Skeletal muscle satellite cell (primary cell): Measurements from ENCODE around the gene IMP3.
"Not testable (repeated sequence)": the region's sequence is repeated elsewhere in the genome, so short reads cannot be mapped to it uniquely, and the experiment has no call there.

Experiments
- H3K27me3 ChIP-seq: 2 replicates; pipeline ENCODE4 v1.7.0; 2013; ENCODE audit warnings: low read length; ENCODE audit not compliant: control insufficient read depth, insufficient read depth
- H3K36me3 ChIP-seq: 2 replicates; pipeline ENCODE4 v1.7.0; 2013; ENCODE audit warnings: mild to moderate bottlenecking, control low read depth, low read length; ENCODE audit not compliant: insufficient read depth
- H3K4me1 ChIP-seq: 2 replicates; pipeline ENCODE4 v1.7.0; 2013; ENCODE audit warnings: low read length; ENCODE audit not compliant: control insufficient read depth, insufficient read depth
- H3K4me2 ChIP-seq: 2 replicates; pipeline ENCODE4 v1.7.0; 2013; ENCODE audit warnings: mild to moderate bottlenecking, low read length
- H3K4me3 ChIP-seq: 2 replicates; pipeline ENCODE4 v1.7.0; 2013; ENCODE audit warnings: low read length
- H3K9ac ChIP-seq: 2 replicates; pipeline ENCODE4 v1.7.0; 2013; ENCODE audit warnings: mild to moderate bottlenecking, low read depth, low read length, moderate library complexity
- H3K9me3 ChIP-seq: replicated peaks from 2 replicates; pipeline ENCODE4 v1.7.0; 2013; ENCODE audit warnings: mild to moderate bottlenecking, control low read depth, low read length

Gene IMP3

DNA sequence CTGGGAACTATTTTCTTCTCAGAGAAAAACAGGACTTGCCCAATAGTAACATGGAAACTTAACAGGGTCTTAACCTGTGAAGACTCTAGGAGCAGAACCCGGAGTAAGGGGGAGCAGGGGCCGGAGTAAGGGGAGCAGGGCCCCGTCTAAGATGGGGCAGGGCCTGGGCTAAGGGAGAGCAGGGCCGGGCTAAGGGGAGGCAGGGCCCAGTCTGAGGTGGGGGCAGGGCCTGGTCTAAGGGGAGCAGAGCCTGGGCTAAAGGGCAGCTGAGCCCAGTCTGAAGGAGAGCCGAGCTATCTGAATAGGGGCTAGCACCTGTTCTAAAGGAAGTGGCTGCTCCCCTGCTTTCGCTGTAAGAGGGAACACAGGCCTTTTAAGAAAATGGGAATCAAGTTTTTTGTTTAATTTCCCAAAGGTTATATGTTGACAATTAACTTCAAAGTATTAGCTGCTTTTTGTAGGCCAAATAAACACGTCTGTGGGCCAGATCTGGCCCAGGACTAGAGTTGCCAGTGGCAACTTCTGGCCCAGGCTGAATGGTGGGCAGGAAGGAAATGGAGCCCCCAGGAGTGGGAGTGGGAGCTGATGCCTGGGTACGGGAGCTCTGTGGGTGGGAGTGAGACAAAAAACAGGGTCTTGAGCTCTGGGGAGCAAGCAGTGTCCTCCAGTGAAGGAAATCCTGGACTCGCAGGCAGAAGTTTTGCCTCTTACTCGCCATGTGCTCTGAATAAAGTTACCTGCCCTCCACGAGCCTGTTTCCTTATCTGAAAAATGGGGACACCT, 40.2 kb upstream of the IMP3 start:
- H3K4me2 ChIP-seq: no peak overlapping the region
- no peaks in the 10 kb centered on the region for H3K27me3 ChIP-seq
- H3K9me3 ChIP-seq: no peaks in the 10 kb centered on the region
- no peaks in the 10 kb centered on the region for H3K36me3 ChIP-seq
- H3K4me3 ChIP-seq: no peak overlapping the region
- no peaks in the 10 kb centered on the region for H3K4me1 ChIP-seq
- no peak overlapping the region for H3K9ac ChIP-seq

DNA sequence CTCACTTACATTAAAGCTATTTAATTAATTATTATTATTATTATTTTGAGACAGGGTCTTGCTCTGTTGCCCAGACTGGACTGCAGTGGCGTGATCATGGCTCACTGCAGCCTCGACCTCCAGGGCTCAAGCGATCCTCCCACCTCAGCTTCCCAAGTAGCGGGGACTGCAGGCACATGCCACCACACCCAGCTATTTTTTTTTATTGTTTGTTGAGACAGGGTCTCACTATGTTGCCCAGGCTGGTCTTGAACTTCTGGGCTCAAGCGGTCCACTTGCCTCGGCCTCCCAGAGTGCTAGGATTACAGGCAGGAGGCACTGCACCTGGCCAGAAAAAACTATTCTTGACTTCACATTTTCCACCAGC, 38.3 kb upstream of the IMP3 start:
- peaks cover 12% of the 10 kb centered on the region for H3K4me1 ChIP-seq
- H3K9ac ChIP-seq, H3K36me3 ChIP-seq, H3K9me3 ChIP-seq, H3K4me2 ChIP-seq, H3K27me3 ChIP-seq, H3K4me3 ChIP-seq: not testable (repeated sequence)

DNA sequence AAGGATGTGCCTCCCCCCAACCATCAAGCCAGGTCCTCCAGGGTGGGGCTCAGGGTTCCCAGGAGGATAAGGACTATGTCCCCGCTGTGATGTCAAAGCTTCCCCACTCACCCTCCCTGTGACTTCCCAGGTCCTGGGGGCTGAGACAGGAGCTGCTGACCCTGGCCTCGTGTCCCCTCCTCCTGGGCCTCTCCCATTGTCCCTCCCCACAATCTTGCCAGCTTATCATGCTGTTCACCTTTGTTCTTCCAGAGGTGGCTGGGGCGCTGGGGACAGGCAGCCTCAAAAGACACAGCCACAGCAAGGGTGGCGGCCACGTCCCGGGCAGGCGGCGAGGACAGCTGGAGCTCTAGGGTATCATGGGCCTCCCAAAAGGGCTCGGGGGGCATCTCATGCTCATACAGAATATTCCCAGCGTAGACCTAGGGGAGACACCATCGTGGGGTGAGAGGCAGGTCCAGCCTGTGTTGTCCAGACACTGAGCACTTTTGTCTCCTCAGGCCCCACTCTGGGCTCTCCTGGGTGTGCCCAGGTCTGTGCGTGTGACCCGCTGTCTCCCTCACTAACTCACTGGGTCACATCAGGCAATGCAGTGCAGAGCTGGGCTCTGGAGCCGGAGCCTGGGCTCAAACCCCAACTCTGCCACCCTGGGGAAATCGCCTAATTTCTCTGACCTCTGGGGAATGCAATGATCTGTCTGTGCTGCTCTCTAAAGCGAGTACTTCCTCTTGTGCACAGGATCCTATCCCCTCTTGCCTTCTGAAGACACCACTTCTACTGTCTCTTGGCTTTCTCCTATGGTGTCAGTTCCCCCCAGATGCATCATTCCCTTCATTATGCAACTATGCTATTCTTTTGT, 37.7 kb upstream of the IMP3 start:
- Histone ChIP-seq H3K27me3 (no peaks in the 10 kb centered on the region), H3K9ac (no peak overlapping the region), H3K4me1 (peaks cover 18% of the 10 kb centered on the region), H3K36me3 (no peaks in the 10 kb centered on the region), H3K9me3 (no peaks in the 10 kb centered on the region), H3K4me3 (no peak overlapping the region), H3K4me2 (no peak overlapping the region)

DNA sequence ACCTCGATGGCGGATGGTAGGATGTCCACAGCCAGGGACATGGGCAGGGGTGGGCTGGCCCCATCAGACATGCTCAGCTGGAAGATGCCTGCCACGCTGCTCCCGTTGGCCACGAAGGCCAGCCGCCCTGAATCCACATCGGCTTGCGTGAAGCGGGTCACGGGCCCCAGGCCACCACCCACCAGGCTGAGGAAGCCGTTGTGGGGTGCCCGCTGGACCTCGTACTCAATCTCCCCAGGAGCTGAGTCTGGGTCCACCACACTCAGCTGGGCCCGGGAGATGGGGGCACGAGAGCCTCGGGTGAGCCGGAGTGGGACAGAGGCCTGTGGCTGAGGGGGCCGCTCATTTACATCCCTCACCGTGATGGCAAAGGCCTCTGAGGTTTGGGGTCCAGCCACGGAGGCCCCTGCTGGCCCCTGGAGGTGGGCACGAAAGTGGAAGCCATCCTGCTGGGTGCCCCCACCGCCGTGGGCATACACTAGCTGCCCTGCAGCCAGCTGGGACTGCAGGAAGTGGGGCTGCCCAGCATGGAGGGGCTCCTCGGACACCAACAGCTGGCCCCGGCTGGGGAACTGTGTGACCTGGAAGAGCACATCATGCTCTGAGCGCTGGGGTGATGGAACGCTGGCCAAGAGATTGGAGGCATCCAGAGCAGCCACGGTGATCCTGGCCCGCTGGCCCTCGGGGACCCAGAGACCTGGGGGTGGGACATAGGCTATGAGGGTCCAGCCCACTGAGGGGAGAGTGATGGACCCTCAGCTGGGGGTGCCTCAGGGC, 36.9 kb upstream of the IMP3 start:
- Histone ChIP-seq H3K9ac (no peak overlapping the region), H3K4me2 (no peak overlapping the region), H3K27me3 (no peaks in the 10 kb centered on the region), H3K4me3 (no peak overlapping the region), H3K4me1 (peaks cover 22% of the 10 kb centered on the region), H3K9me3 (no peaks in the 10 kb centered on the region), H3K36me3 (no peaks in the 10 kb centered on the region)

DNA sequence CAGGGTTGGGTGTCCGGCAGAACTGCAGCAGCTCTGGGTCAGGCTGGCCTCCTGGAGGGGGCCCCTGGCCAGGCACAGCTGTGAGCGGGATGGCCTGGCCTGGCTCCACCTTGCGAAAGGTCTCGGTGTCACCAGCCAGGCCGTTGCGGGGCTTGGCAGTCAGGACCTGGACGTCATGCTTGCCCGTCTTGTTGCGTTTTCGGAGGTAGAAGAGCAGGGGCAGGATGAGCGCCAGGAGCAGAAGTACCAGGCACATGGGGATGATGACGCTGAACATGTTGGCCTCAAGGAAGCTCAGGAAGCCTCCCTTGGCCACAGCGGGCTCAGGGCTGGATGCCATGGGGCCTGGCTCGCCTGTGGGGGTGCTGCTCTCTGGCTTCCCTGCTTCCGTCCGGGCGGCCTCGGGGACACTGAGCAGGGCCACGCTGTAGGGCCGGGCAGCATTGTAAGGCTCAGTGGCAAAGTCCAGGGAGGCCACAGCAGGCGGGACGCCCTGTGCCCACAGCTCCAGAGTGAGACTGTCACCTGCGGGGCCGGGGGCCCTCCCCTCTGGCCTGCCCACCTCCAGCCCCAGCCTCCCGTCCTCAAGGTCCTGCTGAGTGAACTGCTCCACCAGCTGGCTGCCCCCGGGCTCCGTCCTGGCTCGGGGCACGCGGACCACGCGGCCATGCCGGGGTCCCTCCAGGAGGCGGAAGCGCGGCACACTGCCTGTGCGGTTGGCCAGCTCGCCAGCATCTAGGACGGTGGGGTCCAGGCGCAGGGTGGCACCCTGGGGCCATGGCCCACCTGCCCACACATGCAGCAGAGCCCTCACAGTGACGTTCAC, 35.8 kb upstream of the IMP3 start:
- no peaks in the 10 kb centered on the region for H3K36me3 ChIP-seq
- H3K27me3 ChIP-seq: no peaks in the 10 kb centered on the region
- no peaks in the 10 kb centered on the region for H3K9me3 ChIP-seq
- no peak overlapping the region for H3K4me2 ChIP-seq
- no peak overlapping the region for H3K4me3 ChIP-seq
- H3K4me1 ChIP-seq: peaks cover 22% of the 10 kb centered on the region
- no peak overlapping the region for H3K9ac ChIP-seq

DNA sequence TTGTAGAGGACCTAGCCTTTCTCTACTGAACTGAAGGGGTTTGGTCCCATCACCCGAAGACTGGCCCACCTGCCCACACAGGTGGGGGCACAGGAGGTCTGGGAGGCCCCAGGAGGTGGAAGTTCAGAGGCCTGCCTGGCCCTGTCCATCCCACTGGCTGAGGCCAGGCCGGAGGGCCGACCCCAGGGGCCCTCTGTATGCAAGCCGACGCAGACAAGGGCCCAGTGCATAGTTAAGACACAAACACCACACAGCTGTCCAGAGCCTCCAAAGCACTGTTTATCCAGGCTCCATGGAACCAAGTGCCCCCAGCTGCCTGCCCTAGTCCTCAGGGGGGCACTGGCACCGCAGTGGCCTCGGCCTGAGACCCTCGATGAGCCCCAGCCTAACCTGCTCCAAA, 34.3 kb upstream of the IMP3 start:
- H3K4me1 ChIP-seq: peaks cover 22% of the 10 kb centered on the region
- no peaks in the 10 kb centered on the region for H3K27me3 ChIP-seq
- H3K4me2 ChIP-seq: no peak overlapping the region
- H3K9me3 ChIP-seq: no peaks in the 10 kb centered on the region
- H3K36me3 ChIP-seq: no peaks in the 10 kb centered on the region
- no peak overlapping the region for H3K4me3 ChIP-seq
- no peak overlapping the region for H3K9ac ChIP-seq

DNA sequence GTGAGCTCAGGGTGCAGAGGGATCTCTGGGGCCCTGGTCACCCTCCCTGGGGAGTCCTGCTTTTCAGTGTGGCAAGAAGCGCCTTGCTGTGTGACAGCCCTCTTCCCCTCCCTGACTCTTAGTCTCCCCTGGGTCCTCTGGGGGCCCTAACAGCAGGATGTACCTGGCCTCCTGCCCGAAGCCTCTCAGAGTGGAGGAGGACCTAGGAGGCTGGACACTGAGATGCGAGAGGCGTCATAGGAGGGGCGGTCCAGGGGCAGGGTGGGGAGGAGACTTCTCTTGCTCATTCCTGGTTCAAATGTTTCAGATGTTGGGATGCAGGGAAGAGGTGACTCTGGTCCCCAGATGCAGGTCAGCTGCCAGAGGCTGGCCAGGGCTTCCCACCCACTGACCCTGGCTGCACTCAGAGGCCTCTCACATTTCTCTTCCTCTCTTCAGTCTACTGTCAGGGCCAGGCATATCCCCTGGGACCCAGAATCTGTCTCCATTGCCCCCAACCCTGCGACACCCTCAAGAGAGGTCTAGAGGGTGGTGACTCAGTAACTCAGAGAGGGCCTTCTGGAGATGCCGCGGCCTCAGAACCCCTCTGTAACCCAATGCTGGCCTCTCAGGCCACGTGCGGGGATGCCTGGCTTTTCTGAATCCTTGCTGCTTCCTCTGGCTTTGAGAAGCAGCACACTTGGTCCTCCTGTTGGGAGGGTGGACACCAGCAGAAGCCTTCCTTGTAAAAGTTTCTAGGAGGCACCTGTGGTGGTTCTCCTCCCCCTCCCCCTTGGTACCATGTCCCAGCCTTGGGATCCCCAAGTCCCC, 33.6 kb upstream of the IMP3 start:
- H3K4me2 ChIP-seq: peak overlapping the region; percentile 60
- no peak overlapping the region for H3K4me3 ChIP-seq
- H3K9ac ChIP-seq: peak overlapping the region; percentile 27
- no peaks in the 10 kb centered on the region for H3K9me3 ChIP-seq
- H3K4me1 ChIP-seq: peaks cover 25% of the 10 kb centered on the region
- no peaks in the 10 kb centered on the region for H3K27me3 ChIP-seq
- H3K36me3 ChIP-seq: no peaks in the 10 kb centered on the region

DNA sequence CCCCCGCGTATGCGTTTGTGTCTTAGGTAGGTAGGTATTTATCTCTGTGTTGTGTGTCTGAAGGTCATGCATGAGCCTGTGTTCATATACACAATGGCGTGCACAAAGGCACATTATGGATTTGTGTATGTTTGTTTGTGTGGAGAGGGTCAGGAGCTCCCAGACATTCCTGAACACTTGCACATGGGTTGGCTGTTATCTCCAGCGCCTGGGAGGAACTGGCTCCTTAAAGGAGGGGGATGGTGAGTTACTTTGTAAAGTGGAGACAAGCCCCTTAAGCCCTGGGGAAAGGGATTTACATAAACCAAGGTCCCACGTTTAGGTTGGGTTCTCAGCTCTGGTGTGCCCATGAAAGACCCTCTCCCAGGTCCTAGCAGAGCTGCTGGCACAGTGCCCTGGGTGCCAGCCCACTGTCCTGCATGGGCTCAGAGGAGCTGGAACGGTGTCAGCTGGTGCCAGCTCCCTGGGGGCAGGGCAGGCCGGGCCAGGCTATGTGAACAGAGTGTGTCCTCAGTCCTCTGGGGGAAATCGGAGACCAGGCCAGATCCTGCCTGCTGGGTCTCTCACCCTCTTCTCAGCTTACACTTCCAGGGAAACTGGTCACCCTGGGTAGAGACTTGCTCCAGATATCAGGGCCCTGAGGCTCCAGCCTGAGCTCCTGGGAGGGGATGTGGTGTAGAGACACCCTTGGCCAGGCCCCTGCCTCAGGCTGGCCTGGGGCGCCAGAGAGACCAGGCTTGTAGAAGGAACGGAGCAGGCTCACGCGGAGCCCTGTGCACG, 32.8 kb upstream of the IMP3 start:
- no peaks in the 10 kb centered on the region for H3K27me3 ChIP-seq
- peaks cover 25% of the 10 kb centered on the region for H3K4me1 ChIP-seq
- H3K4me2 ChIP-seq: peak overlapping the region; percentile 60
- no peak overlapping the region for H3K4me3 ChIP-seq
- H3K36me3 ChIP-seq: no peaks in the 10 kb centered on the region
- H3K9me3 ChIP-seq: no peaks in the 10 kb centered on the region
- peak overlapping the region; percentile 27 for H3K9ac ChIP-seq

DNA sequence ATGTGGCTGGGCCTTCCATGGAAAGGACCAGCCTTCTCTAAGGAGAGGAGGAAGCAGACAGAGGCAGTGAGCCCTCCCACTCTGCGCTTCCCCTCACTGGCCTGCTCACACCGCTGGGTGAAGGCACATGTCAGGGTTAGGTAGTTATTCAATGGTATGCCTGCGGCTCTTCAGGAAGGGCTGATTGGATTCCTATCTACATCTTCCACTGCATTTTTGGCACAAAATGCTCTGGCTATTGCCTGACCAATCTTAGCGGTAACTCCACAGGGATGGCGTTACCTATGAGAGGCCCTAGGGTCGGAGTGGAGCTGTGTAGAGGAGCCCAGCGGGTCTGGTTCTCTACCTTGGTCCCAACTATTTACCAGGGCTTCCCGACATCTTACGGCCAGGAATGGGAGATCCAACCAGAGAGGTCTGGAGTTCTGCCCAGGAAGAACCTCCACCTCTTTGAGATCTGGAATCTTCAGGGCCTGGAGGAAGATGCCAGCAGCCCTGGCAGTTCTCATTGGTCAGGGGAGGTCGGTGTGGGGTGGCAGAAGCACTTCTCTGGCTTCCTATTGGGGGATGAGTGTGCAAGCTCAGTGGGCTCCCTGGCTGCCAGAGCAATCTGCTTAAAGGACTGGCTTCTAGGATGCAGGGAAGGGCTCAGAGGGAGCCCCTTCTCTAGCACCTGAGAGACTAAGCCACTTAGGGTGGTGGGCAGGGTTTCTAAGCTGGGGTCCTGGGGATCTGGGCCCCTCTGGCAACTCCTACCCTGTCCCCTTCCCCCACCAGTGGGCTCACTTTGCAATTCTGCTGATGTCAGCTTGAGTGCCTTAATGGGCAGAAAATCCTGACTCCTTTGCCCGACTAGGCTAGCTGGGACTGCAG, 31.9 kb upstream of the IMP3 start:
- H3K27me3 ChIP-seq: no peaks in the 10 kb centered on the region
- H3K36me3 ChIP-seq: no peaks in the 10 kb centered on the region
- peaks cover 34% of the 10 kb centered on the region for H3K4me1 ChIP-seq
- H3K9ac ChIP-seq: no peak overlapping the region
- no peaks in the 10 kb centered on the region for H3K9me3 ChIP-seq
- H3K4me2 ChIP-seq: no peak overlapping the region
- no peak overlapping the region for H3K4me3 ChIP-seq
